Measurements from ENCODE around the gene GNAZ.

Gene GNAZ

GRCh38 chr22:23079240-23079768 is 9.0 kb downstream of the GNAZ start:
- no peak for DNase-seq

GRCh38 chr22:23079814-23080521 is 9.6 kb downstream of the GNAZ start:
- DNase-seq, result no peak

GRCh38 chr22:23080613-23081290 is 10.4 kb downstream of the GNAZ start:
- no peak for DNase-seq

- no peak for DNase-seq
Observed at GRCh38 chr22:23082534-23083314, 12.4 kb downstream of the GNAZ start.

GRCh38 chr22:23083315-23084021 is 13.1 kb downstream of the GNAZ start:
- DNase-seq, result no peak

- DNase-seq, result no peak
Observed at GRCh38 chr22:23084453-23085350, 14.4 kb downstream of the GNAZ start.

- no peak for DNase-seq
Observed at GRCh38 chr22:23085351-23085671, 15.0 kb downstream of the GNAZ start.

GRCh38 chr22:23085785-23086184 is 15.5 kb downstream of the GNAZ start:
- no peak for DNase-seq

- DNase-seq, result no peak
Observed at GRCh38 chr22:23086263-23086662, 15.9 kb downstream of the GNAZ start.

- DNase-seq, result no peak
Observed at GRCh38 chr22:23086787-23087186, 16.5 kb downstream of the GNAZ start.

- DNase-seq, result no peak
Observed at GRCh38 chr22:23088199-23088604, 17.9 kb downstream of the GNAZ start.

- no peak for DNase-seq
Observed at GRCh38 chr22:23089010-23089409, 18.7 kb downstream of the GNAZ start.

GRCh38 chr22:23089633-23090456 is 19.5 kb downstream of the GNAZ start:
- DNase-seq, result no peak

- DNase-seq, result no peak
Observed at GRCh38 chr22:23090457-23090835, 20.1 kb downstream of the GNAZ start.

GRCh38 chr22:23091760-23092159 is 21.4 kb downstream of the GNAZ start:
- no peak for DNase-seq

- DNase-seq, result no peak
Observed at GRCh38 chr22:23092217-23092955, 22.1 kb downstream of the GNAZ start.

GRCh38 chr22:23093051-23093788 is 22.9 kb downstream of the GNAZ start:
- DNase-seq, result no peak

GRCh38 chr22:23094260-23094659 is 23.9 kb downstream of the GNAZ start:
- DNase-seq, result no peak

All from CD4-positive, alpha-beta T cell treated with Interleukin-1 beta for 1 hour (primary cell).